ENCODE measurements around the gene HAO1.

- no peak for TF ChIP-seq CTCF (IDR thresholded peaks at IDR 0.05; ENCODE audit: low read length)
- TF ChIP-seq EZH2 (optimal IDR thresholded peaks at IDR 0.05; ENCODE audit: low read depth, low read length) = no peak
- no peak for TF ChIP-seq EZH2phosphoT487 (IDR thresholded peaks at IDR 0.05; ENCODE audit: low read length)
Observed at GRCh38 chr20:7856756-7857155, 83.5 kb downstream of the HAO1 start.

All from MM.1S (cell line).